Brain microvascular endothelial cell (primary cell): Measurements from ENCODE around the gene FLT1.

ENCODE experiments used
- DNase-seq: peaks from one replicate; pipeline ENCODE4 v3.0.0-alpha.2; 2020
- H3K27ac ChIP-seq: fragments of 250-450 bp; sonication (Bioruptor Pico); 2 replicates; pipeline ENCODE4 v1.5.1; 2020; ENCODE audit warnings: mild to moderate bottlenecking, moderate library complexity
- H3K27me3 ChIP-seq: fragments of 250-450 bp; sonication (Bioruptor Pico); replicated peaks from 2 replicates; pipeline ENCODE4 v1.5.1; 2020; ENCODE audit warnings: mild to moderate bottlenecking
- H3K36me3 ChIP-seq: fragments of 250-450 bp; sonication (Bioruptor Pico); replicated peaks from 2 replicates; pipeline ENCODE4 v1.5.1; 2020; ENCODE audit warnings: mild to moderate bottlenecking
- H3K4me3 ChIP-seq: 2 replicates; pipeline ENCODE4 v1.5.1; 2011; ENCODE audit warnings: low read depth, mild to moderate bottlenecking, control low read depth, low read length, moderate library complexity
- CTCF ChIP-seq: IDR thresholded peaks from 2 replicates; pipeline ENCODE4 v1.5.1; 2011; ENCODE audit warnings: low read depth, mild to moderate bottlenecking, moderate library complexity, low read length, control low read depth, inconsistent platforms; ENCODE audit errors: missing control alignments
- in situ Hi-C: cut with HindIII; loops from 2 replicates; pipeline ENCODE4 v1.10.0; 2017; ENCODE audit warnings: low sequenced_read_pairs, low pct_ligation_motif_present

Gene FLT1

DNA sequence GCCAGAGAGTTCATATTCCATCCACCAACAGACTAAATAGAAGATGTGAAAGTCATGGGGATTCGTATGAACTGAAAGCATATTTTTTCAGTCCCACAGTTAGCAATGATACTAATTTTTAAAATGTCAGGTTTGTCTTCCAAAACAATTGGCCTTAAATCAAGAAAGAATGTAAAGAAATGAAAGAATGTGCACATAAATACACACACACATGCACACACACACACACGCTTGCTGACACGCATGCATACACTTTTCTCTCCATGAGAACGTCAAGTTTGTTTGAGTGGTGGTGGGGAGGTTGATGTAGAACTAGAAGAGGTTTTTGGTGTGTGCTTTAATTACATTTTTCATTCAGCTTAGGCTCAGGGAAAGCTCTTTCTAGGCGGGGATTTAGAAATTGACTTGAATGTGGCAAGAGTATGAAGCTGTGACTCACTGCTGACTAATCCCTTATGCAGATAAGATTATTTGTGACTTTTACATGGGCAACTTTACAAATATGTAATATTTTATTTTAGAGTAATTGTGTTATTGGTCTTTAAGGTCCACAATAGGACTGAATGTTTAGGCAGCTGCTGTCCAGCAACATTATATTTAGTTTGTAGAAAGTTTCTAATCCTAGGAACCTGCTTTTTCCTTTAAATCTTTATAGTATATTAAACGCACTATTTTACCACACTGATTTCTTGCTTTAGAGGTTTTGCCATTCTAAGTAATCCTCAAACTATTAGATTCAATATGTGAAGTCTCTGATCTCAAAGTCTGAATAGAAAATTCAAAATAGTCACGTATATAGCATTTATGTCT, 18.8 kb downstream of the FLT1 start:
- no peaks in the 10 kb centered on the region for H3K36me3 ChIP-seq
- peak overlapping the region; percentile 43 for H3K27ac ChIP-seq
- TF ChIP-seq CTCF, result no peak
- H3K4me3 ChIP-seq, result no peak overlapping the region
- in situ Hi-C loops, result no loop called here
- DNase-seq, result peak; percentile 85
- H3K27me3 ChIP-seq, result no peaks in the 10 kb centered on the region

DNA sequence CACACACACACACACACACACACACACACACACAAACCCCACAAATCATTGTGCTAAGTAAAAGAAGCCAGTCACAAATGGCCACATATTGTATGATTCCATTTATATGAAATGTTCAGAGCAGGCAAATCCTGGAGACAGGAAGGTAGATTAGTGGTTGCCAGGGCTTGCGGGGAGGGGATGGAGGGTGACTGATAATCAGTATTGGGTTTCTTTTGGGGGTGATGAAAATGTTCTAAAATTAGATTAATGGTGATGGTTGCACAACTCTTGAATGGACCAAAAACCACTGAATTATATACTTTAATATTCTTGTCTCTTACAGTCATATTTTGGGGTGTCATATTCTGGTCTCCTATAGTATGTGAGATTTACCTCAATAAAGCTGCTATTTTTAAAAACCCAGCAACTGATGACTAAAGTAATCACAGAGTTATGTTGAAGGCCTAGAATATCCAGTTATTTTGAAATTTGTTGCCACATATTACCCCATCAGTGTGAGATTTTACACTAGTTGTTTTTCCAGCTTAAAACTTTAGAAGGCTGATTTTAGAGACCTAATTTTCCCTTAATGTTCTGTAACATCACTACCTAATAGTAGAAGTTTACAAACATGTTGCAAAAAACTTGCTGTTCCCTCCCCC, 20.3 kb downstream of the FLT1 start:
- H3K27me3 ChIP-seq, result no peaks in the 10 kb centered on the region
- in situ Hi-C loops, result no loop called here
- no peak for TF ChIP-seq CTCF

GRCh38 chr13:28473044-28473443, 21.9 kb downstream of the FLT1 start:
- in situ Hi-C loops, result no loop called here
- no peaks in the 10 kb centered on the region for H3K36me3 ChIP-seq
- H3K4me3 ChIP-seq, result no peak overlapping the region
- no peak for DNase-seq
- TF ChIP-seq CTCF, result no peak
- no peaks in the 10 kb centered on the region for H3K27me3 ChIP-seq
- H3K27ac ChIP-seq, result no peak overlapping the region

More for the DNA sequence above, 20.3 kb downstream of the FLT1 start:
- H3K27ac ChIP-seq, result no peak overlapping the region
- no peak for DNase-seq
- no peaks in the 10 kb centered on the region for H3K36me3 ChIP-seq
- H3K4me3 ChIP-seq, result no peak overlapping the region

DNA sequence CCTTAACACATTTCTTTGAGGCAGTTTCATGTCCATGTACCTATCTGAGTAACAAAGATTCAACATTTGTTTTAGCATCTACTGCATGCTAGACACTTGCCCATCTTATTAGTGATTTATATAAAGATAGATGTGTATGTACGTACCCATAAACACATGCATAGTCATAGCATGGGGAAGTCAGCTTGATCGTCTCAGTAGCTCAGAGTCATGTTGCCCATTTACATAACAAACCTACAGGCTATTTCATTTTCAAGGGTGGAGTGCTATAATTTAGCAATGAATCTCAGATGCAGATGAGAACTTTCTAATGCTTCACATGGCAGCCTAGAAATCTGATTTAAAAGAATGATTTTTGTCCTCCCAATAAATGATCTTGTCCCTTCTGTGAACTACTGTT, 23.5 kb downstream of the FLT1 start:
- H3K27ac ChIP-seq, result no peak overlapping the region
- H3K27me3 ChIP-seq, result no peaks in the 10 kb centered on the region
- no peak overlapping the region for H3K4me3 ChIP-seq
- H3K36me3 ChIP-seq, result no peaks in the 10 kb centered on the region
- no peak for DNase-seq
- in situ Hi-C loops, result no loop called here
- TF ChIP-seq CTCF, result no peak

GRCh38 chr13:28470296-28470695, 24.6 kb downstream of the FLT1 start:
- no peak for TF ChIP-seq CTCF
- in situ Hi-C loops, result no loop called here
- no peaks in the 10 kb centered on the region for H3K36me3 ChIP-seq
- DNase-seq, result no peak
- no peak overlapping the region for H3K27ac ChIP-seq
- no peaks in the 10 kb centered on the region for H3K27me3 ChIP-seq
- no peak overlapping the region for H3K4me3 ChIP-seq
